Measurements from ENCODE around the gene DENND5A. TPM values are rescaled to one million over a fixed set of nuclear protein-coding genes. Genes with fewer than 3 reads are reported as not detected.

Gene DENND5A
- total and polyA plus RNA-seq, 9 of the 15 experiments (the other 6 are each of a cell fraction or from before 2014, with no cell fraction given), result 11.7 to 130 (median 46.3) TPM

DNA sequence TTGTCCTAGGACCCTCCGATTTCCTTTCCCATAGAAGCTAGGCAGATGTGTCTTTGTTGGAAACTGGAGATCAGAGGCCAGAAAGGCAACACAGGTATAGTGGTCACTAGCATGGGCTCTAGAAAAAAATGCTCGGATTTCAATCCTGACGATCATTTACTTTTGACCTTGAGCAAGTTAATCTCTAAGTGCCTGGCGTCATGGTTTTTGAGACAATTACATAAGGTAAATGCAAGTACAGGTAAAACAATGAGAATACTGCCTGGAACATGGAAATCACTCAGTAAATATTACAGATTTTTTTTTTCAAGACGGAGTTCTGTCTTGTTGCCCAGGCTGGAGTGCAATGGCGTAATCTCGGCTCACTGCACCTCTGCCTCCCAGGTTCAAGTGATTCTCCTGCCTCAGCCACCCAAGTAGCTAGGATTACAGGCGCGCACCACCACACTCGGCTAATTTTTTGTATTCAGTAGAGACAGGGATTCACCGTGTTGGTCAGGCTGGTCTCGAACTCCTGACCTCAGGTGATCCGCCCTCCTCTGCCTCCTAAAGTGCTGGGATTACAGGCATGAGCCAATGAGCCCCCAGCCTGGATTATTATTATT, 1.1 kb upstream of the DENND5A start:
- ChIA-PET CTCF (ENCODE audit: low intra/inter-chr PET ratio) (no interaction called here), POLR2A (interaction anchor here (0.9 to 3.2 kb wide), 11 partner anchors 7 to 194 kb away, joined by 3 to 17 read pairs (median 6); partner anchors contain the start of gene ZNF143)
- Histone ChIP-seq H3K36me3 (ENCODE audit: control insufficient read depth, insufficient read depth, low read length) (no peaks in the 10 kb centered on the region), H4K20me1 (replicated peaks; ENCODE audit: control insufficient read depth, insufficient read depth, low read length) (peaks cover 5% of the 10 kb centered on the region; the same call in 1 of the 2 replicates), H3K4me3 (no peak overlapping the region), H3K79me2 (ENCODE audit: control insufficient read depth, insufficient read depth, low read length) (peaks cover 35% of the 10 kb centered on the region), H2AFZ (ENCODE audit: low read depth, low read length) (0 out of 2 replicates have a peak overlapping the region, but pooled peaks have one; percentile 88), H3K9me1 (ENCODE audit: control insufficient read depth, insufficient read depth, low read length) (no peaks in the 10 kb centered on the region), H3K4me2 (ENCODE audit: insufficient read depth, low read length) (no peak overlapping the region; the same call in 1 of the 2 replicates), H3K4me1 (replicated peaks in 1 of 2; ENCODE audit: control insufficient read depth in 2 of 2, insufficient read depth in 2 of 2, low read length in 2 of 2) (peaks cover 5 to 24% of the 10 kb centered on the region in 2 experiments; a peak in 4 of 5 replicates), H3K27me3 (ENCODE audit: control insufficient read depth in 2 of 2, insufficient read depth in 2 of 2, low read length in 2 of 2) (no peaks in the 10 kb centered on the region), H3K9me3 (replicated peaks; ENCODE audit: control insufficient read depth, insufficient read depth, low read depth, low read length) (no peaks in the 10 kb centered on the region), H3K9ac (ENCODE audit: insufficient read depth in 1 of 2, low read depth in 2 of 2, low read length in 2 of 2) (0 out of 4 replicates have a peak overlapping the region, but pooled peaks of 1 of the 2 experiments have one; percentile 67), H3K27ac (ENCODE audit: extremely low read depth, low read depth, low read length) (no peak overlapping the region)
- intact Hi-C loops (cut with micrococcal nuclease), result loop anchor here (5.0 kb wide), 1 partner anchor 99 kb away; no protein-coding TSS in a partner anchor
- in situ Hi-C loops (cut with MboI), result no loop called here
- DNase-seq (ENCODE audit: extremely low read depth in 1 of 4, low spot score in 3 of 4) (no peak), FAIRE-seq (peak; percentile 32), ATAC-seq (no peak)
- WGBS (ENCODE audit: insufficient coverage, low coverage, missing lambda C conversion rate), result 69% methylated on average over 12 of the region's 13 CpGs
- no TSS peak for BruUV-seq (replicated peaks)
- TF ChIP-seq PCBP1 (IDR thresholded peaks at IDR 0.05; ENCODE audit: low read depth, low read length, poor library complexity, severe bottlenecking) (no peak), TAL1 (IDR thresholded peaks at IDR 0.05) (no peak), DNMT1 (IDR thresholded peaks at IDR 0.05) (no peak), ZNF3 (CRISPR knock-in tag; IDR thresholded peaks at IDR 0.05) (no peak), MYC (IDR thresholded peaks at IDR 0.05; ENCODE audit: low read depth, low read length) (no peak), MYC (CRISPR knock-in tag; IDR thresholded peaks at IDR 0.05; ENCODE audit: borderline replicate concordance, low read depth) (no peak), GABPB2 (CRISPR knock-in tag; conservative IDR thresholded peaks at IDR 0.05) (no peak), POLR3A (IDR thresholded peaks at IDR 0.05; ENCODE audit: borderline replicate concordance, extremely low read depth, insufficient read depth, insufficient read length) (no peak), ZNF717 (CRISPR knock-in tag; IDR thresholded peaks at IDR 0.05) (no peak), SAP30 (IDR thresholded peaks at IDR 0.05; ENCODE audit: borderline replicate concordance, insufficient read depth, low read depth, low read length, poor library complexity, severe bottlenecking) (no peak), ZBED1 (IDR thresholded peaks at IDR 0.05) (no peak), DACH1 (IDR thresholded peaks at IDR 0.05; ENCODE audit: partially characterized antibody) (no peak), TRIM28 (IDR thresholded peaks at IDR 0.05) (no peak), RFX5 (IDR thresholded peaks at IDR 0.05; ENCODE audit: low read depth, low read length) (no peak)
- TF ChIP-seq, protein P1, sequence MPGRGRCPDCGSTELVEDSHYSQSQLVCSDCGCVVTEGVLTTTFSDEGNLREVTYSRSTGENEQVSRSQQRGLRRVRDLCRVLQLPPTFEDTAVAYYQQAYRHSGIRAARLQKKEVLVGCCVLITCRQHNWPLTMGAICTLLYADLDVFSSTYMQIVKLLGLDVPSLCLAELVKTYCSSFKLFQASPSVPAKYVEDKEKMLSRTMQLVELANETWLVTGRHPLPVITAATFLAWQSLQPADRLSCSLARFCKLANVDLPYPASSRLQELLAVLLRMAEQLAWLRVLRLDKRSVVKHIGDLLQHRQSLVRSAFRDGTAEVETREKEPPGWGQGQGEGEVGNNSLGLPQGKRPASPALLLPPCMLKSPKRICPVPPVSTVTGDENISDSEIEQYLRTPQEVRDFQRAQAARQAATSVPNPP (IDR thresholded peaks at IDR 0.05; ENCODE audit: borderline replicate concordance, insufficient read depth, insufficient read length), result no peak
- TF ChIP-seq, protein P2, sequence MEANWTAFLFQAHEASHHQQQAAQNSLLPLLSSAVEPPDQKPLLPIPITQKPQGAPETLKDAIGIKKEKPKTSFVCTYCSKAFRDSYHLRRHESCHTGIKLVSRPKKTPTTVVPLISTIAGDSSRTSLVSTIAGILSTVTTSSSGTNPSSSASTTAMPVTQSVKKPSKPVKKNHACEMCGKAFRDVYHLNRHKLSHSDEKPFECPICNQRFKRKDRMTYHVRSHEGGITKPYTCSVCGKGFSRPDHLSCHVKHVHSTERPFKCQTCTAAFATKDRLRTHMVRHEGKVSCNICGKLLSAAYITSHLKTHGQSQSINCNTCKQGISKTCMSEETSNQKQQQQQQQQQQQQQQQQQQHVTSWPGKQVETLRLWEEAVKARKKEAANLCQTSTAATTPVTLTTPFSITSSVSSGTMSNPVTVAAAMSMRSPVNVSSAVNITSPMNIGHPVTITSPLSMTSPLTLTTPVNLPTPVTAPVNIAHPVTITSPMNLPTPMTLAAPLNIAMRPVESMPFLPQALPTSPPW (CRISPR knock-in tag; IDR thresholded peaks at IDR 0.05), result no peak
